Mammary epithelial cell (primary cell): ENCODE results near the gene ZIC2.

ENCODE experiments used
- CTCF ChIP-seq, 2 donors: IDR thresholded peaks in 1 of 2; conservative IDR thresholded peaks in 1 of 2; 2 replicates each; pipeline ENCODE4 v1.5.1; 2011 to 2012; ENCODE audit warnings: inconsistent platforms in 2 of 2, low read length in 2 of 2, mild to moderate bottlenecking in 2 of 2, control low read depth in 1 of 2, low read depth in 1 of 2; ENCODE audit not compliant: insufficient read depth in 1 of 2; ENCODE audit errors: extremely low read depth in 1 of 2
- EZH2 ChIP-seq: IDR thresholded peaks from 2 replicates; pipeline ENCODE4 v1.6.1; 2012; ENCODE audit warnings: low read length, inconsistent platforms, borderline replicate concordance

- TF ChIP-seq CTCF (conservative IDR thresholded peaks at IDR 0.05 in 1 of 2, IDR thresholded peaks at IDR 0.05 in 1 of 2; ENCODE audit: extremely low read depth in 1 of 2, insufficient read depth in 1 of 2, low read depth in 1 of 2, low read length in 2 of 2) = no peak
- no peak for TF ChIP-seq EZH2
Measured at GRCh38 chr13:99991013-99991827, 9.6 kb downstream of the ZIC2 start.
